ENCODE measurements around the gene FUT2.
"Not testable (repeated sequence)": the region's sequence is repeated elsewhere in the genome, so short reads cannot be mapped to it uniquely, and the experiment has no call there.

The FUT2 gene

DNA sequence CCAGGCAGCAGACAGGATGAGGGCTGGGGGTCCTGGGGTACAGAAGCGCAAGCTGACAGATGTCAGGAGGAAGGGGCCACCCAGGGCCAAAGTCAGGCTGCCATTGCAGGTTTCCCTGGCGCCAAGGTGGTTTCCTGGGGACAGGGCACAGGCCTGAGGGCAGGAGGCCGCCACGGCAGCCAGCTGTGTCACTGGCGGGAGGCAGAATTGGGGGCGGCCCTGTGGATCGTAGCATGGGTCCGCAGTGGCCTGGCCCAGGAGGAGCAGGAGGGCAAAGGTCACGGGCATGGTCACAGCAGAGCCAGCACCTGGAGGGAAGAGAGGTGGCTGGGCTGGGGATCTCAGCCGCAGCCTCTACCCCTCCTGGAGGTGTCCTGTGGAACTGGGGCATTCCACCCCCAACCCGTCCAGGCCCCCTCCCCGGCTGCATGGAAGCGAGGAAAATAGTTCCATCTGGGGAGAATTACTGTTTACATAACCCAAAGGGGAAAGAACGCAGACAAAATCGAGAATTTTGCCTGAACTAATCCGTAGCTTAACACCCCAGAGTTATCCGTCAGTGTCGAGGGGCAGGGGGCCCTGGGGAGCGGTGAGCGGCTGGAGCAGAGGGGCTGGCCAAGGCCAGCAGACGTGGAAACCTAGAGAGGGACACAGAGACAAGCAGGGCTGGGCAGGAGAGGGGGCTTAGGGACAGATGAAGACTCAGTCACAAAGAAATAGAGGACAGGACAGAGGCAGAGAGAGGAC, 24.9 kb upstream of the FUT2 start:
- DNase-seq (ENCODE audit: low spot score) = no peak

DNA sequence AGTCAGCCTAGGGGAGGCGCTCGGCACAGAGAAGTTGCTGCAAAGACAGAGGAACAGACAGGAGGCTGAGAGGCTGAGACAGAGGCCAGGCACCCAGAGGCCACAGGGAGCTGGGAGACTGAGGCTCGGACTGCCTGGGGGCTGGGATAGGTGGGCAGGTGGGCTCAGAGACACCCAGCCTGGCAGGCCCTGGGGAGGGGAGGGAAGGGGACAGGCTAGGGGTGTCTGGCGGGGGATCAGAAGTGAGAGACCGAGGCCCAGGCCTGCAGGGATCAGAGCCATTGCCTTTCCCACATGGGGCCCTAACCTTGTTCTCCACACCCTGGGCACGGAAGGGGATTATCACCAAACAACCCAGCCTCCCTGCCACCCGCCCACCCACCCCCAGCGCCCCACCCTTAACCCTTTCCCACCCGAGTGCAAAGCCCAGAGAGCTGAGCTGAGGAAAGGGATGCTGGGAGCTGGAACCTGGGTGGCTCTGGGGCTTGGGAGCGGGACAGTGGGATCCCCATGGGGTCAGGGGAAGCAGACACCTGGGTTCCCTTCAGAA, 24.2 kb upstream of the FUT2 start:
- DNase-seq (ENCODE audit: low spot score) = no peak

DNA sequence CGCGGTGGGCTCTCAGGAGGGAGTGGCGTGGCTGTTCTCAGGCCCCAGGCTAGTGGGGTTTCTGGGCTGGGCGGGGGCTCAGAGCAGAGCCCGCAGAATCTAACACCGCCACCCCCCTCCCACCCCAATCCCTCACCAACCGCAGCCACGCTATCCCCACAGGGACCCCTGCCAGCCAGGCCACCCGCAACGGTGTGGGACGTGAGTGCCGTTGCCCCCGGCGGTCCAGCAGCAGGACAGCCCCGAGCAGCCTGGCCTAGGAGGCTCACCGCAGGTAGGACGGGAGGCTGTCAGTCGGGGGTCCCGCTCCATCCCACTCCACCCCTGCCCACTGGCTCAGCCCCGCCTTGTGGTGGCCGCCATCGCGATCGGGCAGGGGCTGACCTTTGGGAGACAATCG, 22.8 kb upstream of the FUT2 start, which contains the start of gene NTN5:
Gene NTN5 (minus strand): TSS at position 24 of the 400 bp plus-strand sequence. CDS start 2,031 bp downstream, outside the sequence.
- no peak for DNase-seq (ENCODE audit: low spot score)

DNA sequence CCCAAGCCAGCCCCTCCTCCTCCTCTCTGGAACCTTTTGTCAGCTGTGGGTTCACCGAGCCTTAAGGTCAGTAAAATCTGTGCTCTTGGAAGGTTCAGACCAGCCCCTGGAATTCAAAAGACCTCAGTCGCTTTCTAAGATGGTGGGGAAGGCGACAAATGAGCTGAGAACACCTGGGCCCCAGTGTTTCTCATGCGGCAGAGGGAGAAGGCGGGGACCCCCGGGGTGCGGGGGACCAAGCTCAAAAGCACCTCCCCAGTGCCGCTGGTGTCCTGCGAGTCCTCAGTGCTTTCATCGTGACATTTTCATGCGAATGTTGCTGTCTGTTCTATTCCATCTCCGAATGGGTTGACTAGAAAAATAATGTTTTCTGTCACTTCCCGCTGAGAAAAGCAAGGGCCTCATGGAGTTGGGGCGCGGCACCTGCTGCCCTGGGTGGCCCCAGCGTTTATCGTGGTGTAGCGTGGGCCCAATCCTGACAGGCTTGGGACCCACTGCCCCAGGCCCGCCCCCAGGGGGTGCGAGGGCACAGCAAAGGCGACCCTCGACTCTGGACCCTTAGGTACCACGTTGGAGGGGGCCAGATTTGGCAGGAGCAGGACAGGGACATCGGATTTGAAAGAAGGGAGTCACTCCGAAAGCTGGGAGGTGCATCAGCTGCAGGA, 22.2 kb upstream of the FUT2 start:
- no peak for DNase-seq (ENCODE audit: low spot score)

DNA sequence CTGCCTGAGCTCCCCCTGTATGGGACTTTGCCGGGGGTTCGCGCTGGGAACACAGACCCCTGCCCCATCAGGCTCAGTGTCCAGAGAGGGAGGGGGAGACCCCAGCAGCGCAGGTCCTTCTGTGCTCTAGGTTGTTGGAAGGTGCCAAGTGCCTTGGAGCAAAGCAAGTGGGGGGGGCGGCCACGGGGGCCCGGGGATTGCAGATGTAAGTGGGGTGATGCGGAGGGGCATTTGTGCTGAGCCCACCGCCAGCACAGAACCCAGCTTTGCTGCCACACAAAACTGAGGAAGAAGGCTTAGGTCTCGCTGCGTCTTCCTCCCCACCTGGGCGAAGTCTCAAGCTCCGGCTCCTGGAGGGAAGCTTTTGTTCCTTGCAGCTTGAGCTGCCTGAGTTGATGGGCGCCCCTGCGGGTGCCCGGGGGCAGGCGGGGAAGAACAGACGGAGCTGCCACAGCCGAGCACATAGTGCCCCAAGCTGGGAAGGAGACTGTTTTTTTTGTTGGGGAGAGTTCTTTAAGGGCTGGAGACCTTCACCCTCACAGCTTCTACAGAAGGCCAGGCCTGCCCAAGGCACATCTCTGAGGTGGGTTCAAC, 21.5 kb upstream of the FUT2 start:
- no peak for DNase-seq (ENCODE audit: low spot score)

DNA sequence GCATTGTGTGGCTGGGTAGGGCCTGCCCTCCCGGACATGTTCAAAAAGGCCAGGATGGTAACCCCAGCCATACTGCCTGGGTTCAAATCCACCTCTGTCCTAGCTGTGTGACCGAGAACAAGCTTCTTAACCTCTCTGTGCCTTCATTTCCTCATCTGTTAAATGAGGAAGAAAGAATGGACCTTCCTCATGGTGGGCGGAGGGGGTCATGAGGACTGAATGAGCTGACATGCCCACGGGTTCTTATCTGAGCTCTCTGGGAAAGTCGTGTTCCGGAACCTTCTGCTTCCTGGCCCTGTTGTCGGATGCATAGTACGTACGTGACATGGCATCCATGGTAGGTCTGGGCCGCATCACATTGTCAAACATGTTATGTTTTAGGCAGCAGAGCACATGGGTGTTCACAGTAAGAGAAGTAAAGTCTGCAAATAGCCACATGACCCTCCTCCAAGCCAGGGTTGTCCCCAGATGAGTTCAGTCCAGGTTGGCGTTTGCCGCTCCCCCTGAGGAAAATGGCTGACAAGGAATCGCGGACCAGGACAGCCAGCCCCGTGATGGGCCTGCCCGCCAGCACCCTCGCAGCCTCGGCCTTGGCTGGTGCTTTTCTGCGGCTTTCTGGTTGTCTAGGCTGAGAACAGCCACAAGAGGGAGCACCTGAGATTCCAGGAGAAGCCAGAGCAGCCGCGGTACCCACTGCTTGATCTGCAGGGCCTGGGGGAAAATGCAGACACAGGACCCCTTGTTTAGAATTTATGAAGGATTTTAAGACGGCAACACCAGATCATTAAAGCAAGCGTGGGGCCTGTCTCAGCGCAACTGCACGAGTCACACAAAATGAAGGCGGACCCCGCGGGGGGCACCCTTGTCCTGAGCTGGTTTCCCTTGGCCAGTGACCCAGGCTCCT, 20.6 kb upstream of the FUT2 start:
- DNase-seq (ENCODE audit: low spot score) = peak; percentile 81

DNA sequence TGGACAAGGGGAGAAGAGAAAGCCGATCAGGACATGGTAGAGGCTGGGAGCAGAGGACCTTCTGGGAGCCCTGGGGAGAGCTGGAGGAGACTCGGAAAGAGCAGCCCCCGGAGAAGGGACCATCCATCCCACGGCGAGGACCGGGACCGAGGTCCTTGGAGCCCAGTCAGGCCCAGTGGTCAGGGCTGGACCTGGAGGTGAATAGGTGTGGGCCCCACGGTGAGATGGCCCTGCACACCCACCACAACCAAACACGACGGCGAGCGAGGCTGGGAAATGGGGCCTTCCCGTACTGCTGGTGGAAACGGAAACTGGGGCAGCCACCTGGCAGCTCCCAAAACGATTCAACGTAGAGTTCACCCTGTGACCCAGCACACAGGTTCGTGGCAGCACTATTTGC, 19.3 kb upstream of the FUT2 start:
- DNase-seq (ENCODE audit: low spot score) = no peak

DNA sequence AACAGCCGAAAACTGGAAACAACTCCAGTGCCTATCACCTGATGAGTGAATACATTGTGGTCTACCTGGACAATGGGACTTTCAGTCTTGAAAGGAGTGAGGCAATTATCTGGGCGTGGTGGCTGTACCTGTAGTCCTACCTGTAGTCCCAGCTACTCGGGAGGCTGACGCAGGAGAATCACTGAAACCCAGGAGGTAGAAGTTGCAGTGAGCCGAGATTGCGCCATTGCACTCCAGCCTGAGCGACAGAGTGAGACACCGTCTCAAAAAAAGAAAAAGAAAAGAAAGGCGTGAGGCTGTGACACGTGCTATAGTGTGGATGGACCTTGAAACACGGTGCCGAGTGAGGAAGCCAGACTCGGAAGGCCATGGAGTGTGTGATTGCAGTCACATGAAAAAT, 18.9 kb upstream of the FUT2 start:
- DNase-seq (ENCODE audit: low spot score) = no peak

DNA sequence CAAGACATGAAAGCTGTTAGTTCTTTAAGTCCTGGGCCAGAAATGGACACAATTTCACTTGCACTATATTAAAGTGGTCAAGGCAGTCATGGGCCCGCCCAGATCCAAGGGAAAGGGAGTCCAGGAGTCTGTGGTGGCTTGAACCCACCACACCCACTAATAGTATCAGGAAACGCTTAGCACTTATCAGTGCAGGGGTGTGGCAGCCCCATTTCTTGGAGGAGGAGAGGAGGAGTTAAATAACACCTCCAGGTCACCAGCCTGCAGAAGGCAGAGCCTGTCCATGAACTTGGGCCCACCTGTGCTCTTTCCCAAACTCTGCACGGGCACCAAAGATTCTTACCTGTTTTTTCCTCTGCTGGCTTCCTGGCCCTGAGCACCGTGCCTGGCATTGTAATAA, 17.6 kb upstream of the FUT2 start:
- DNase-seq (ENCODE audit: low spot score) = peak; percentile 25

DNA sequence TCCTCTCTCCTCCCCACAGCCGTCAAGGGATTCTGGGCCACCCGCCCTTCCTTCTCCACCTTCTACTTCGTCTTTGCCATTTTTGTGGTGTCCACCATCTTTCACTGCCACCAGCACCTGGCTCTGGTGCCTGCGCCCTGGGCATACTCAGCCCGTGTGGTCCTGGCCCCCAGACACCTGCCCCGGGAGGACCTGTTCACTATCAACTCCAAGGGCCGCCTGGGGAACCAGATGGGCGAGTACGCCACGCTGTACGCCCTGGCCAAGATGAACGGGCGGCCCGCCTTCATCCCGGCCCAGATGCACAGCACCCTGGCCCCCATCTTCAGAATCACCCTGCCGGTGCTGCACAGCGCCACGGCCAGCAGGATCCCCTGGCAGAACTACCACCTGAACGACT, 15.8 kb upstream of the FUT2 start:
- not testable (repeated sequence) for DNase-seq (ENCODE audit: low spot score)

DNA sequence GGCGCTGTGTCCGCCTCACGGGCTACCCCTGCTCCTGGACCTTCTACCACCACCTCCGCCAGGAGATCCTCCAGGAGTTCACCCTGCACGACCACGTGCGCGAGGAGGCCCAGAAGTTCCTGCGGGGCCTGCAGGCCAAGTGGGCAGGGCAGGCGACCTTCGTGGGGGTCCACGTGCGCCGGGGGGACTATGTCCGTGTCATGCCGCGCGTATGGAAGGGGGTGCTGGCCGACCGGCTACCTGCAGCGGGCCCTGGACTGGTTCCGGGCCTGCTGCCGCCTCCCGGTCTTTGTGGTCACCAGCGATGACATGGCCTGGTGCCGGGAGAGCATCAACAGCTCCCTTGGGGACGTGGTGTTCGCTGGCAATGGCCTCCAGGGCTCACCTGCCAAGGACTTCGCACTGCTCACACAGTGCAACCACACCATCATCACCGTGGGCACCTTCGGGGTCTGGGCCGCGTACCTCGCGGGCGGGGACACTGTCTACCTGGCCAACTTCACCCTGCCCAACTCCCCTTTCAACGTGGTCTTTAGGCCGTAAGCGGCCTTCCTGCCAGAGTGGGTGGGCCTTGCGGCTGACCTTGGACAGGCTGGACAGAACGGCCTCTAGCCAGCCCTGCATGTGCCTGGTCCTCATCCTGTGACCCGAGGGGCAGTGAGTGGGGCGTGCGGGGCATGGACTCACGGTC, 15.2 kb upstream of the FUT2 start:
- DNase-seq (ENCODE audit: low spot score) = no peak

DNA sequence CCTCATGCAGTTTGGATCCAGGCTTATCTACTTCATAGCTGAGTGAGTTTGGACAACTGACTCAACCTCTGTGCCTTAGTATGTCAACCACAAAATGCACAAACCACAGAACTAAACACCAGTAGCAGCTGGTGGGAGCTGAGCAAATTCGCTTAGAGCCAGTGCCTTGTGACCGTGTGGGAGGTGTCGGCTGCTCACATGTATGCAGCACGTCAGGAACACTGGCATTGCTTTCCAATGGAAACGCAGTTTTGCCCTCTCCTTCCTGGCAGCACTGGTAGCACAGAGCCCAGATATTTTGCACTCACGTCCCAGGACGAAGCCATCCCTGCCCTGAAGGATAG, 14.7 kb upstream of the FUT2 start:
- DNase-seq (ENCODE audit: low spot score) = no peak

DNA sequence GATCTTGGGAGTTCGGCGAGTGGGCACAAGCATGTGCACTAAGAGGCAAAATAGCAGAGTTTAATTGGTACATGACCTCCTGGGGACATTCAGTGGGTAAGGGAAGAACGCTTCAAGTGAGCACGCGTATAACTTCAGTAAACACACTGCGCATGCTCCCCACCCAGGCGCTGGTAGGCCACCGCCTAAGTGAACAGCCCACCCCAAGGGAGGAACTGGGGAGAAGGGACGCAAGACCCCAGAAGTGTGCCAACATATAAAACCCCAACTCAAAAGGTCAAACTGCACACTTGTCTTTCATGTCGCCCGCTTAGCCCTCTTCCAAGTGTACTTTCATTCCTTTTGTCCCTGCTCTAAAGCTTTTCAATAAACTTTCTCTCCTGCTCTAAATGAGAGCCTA, 12.4 kb upstream of the FUT2 start:
- no peak for DNase-seq (ENCODE audit: low spot score)

DNA sequence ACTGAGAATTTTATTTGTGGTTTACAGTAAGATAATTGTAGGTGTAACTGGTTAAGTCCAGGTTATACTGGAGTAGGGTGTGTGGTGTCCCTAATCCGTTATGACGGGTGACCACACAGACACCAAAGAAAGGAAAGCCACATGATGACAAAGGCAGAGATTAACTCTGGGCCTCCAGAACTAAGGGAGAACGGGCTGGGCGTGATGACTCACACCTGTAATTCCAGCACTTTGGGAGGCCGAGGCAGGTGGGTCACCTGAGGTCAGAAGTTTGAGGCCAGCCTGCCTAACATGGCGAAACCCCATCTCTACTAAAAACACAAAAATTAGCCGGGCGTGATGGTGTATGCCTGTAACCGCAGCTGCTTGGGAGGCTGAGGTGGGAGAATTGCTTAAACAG, 10.2 kb upstream of the FUT2 start:
- DNase-seq (ENCODE audit: low spot score) = no peak

DNA sequence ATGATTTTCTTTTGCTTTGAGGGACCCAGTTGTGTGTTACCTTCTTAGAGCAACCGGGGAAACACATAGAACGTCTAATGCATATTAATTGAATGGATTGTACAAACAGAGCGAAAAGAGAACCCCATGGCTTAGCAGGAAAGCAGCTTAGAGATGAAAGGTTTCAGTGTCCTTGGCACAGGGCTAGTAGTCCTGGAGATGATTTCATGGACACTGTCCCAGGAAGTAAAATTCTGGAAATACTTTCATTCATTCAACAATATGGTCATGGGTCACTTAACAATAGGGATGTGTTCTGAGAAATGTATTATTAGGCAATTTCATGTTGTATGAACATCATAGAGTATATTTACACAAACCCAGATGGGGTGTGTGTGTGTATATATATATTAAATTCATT, 9.7 kb upstream of the FUT2 start:
- DNase-seq (ENCODE audit: low spot score) = no peak

DNA sequence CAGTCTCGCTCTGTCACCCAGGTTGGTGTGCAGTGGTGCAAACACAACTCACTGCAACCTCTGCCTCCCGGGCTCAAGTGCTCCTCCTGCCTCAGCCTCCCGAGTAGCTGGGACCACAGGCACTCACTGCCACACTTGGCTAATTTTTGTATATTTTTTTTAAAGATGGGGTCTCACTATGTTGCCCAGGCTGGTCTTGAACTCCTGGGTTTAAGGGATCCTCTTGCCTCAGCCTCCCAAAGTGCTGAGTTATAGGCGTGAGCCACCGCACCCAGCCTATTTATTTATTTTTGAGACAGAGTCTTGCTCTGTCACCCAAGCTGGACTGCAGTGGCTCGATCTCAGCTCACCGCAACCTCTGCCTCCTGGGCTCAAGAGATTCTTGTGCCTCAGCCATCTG, 9.1 kb upstream of the FUT2 start:
- DNase-seq (ENCODE audit: low spot score) = not testable (repeated sequence)

DNA sequence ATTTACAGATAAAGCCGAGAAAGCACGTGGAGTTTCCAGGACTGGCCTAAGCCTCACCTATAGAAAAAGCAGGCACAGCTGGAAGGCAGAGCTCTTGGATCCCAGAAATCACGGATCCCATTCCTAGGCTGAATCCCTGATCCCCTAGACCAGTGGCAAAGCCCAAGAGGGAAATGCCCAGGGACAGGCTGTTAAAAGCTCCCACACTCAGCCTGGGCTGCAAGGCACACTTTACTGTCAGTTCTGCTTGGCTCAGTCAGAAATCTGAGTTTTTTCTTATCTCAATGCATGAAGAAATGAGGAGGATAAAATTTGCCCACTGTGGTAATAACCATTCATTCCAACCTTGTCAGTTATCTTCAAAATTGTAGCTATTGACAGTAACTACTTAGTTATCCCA, 8.0 kb upstream of the FUT2 start:
- no peak for DNase-seq (ENCODE audit: low spot score)

DNA sequence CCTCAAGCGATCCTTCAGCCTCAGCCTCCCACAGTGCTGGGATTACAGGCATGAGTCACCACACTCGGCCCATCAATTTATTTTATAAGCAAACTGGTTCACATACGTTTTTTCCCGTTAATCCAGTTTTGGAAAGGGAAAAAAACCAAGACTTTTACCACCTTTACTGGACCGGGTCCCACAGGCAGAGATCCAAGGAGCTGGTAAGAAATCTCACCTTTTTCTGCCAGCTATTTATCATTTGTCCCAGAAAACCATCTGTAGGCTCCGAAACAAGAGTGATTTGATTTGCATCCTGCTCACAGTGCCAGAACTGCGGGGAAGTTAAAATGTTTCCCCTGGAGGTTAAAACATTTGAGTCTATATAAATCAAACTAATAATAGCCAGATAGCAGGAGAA, 6.3 kb upstream of the FUT2 start:
- no peak for DNase-seq (ENCODE audit: low spot score)

DNA sequence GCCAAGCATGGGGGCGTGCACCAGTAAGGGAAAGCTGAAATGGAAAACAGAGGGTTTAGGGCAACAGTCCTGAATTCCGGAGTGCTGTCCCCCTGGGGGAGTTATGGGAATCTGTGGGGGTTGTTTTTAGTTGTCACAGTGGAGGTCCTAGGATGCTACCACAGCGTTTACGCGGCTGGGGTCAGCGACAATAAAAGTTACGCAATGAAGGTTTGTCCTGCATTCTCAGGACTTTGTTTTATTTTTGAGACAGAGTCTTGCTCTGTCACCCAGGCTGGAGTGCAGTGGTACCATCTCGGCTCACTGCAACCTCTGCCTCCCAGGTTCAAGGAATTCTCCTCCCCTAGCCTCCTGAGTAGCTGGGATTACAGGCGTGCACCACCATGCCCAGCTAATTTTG, 2.1 kb upstream of the FUT2 start:
- DNase-seq (ENCODE audit: low spot score) = not testable (repeated sequence)

DNA sequence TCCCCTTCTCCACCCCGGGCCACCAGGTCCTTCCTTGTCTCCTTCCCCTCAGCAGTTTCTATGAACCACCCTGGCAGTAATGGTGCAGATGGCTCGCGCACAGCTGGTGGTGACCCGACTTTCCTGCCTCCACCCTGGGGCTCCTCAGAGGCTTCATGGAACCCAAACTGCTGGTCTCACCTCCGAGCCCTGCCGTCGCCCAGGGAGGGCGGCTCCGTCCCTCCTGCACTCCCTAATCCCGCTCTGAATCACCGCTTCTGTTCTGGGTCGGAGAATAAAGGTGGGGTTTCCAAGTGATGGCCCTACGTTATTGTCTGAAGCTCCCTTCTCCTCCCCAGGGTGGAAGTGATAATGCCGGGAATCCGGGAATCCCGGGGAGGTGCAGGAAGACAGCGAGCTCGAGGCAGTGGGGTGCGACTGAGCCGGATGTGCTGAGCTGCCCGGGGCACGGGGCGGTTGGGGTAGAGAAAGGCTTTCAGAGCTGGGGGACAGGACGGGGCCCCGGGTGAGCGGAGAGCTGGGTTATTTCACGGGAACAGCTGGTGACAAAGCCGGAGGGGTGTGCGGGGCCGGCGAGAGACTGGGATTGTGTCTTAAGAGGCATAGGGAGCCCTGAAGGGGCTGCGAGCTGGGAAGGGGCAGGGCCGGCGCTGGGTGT, 711 bp downstream of the FUT2 start:
- no peak for DNase-seq (ENCODE audit: low spot score)

DNA sequence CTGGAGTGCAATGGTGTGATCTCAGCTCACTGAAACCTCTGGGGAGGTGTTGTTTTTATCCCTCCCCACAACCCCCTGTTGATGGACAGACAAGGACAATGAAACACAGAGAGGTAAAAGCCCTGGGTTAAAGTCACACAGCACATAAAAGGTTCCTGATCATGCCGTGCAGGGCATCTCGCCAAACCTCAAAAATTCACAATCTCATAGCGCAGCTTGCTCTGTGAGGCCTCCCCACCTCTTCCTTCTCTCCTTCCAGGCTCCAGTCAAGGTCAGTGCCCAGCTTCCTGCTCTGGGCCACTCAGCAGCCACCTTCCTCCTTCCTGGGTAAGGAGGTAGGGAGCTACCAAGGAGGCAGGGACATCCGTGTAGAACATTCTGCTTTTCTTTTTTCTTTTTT, 2.3 kb downstream of the FUT2 start:
- no peak for DNase-seq (ENCODE audit: low spot score)
